Activated gamma-delta T cell (primary cell): ENCODE measurements around the gene B4GALT2.

ENCODE experiments used
- DNase-seq: peaks from one replicate; lab custom pipeline; 2025; lab: John Stamatoyannopoulos, UW

B4GALT2 gene

GRCh38 chr1:43946236-43947060 lies 32.6 kb upstream of the B4GALT2 start, which contains the start of gene IPO13:
Gene IPO13, plus strand, starts transcription at chr1:43946950. Its CDS starts 651 bp downstream, at chr1:43947601.
- DNase-seq: peak; percentile 87

- no peak for DNase-seq
These were observed 31.7 kb upstream of the B4GALT2 start for GRCh38 chr1:43947061-43947873.

GRCh38 chr1:43947874-43948437 lies 31.1 kb upstream of the B4GALT2 start:
- DNase-seq: no peak

- DNase-seq: no peak
These were observed 29.3 kb upstream of the B4GALT2 start for GRCh38 chr1:43949678-43950077.

- DNase-seq: no peak
These were observed 27.7 kb upstream of the B4GALT2 start for GRCh38 chr1:43951021-43951985.

GRCh38 chr1:43952731-43953346 lies 26.2 kb upstream of the B4GALT2 start:
- DNase-seq: no peak

DNA sequence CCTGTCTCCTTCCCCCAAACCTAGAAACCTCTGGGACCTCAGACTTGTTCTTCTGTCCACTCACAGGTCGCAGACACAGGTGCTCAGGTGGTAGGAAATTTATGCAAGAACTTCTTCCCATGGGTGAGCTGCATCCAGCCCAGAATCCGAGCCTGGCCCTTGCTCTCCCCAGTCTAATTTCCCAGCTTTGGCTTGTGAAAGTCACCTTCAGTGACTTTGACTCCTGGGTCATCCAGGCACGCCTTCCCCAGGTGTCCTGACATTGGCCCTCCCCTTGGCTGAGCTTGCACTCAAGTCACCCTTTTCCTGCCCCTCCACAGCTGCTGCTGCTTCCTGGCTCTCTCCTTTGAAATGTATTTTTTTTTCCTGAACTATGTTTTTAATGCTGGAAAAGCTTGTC lies 25.6 kb upstream of the B4GALT2 start:
- DNase-seq: no peak

DNA sequence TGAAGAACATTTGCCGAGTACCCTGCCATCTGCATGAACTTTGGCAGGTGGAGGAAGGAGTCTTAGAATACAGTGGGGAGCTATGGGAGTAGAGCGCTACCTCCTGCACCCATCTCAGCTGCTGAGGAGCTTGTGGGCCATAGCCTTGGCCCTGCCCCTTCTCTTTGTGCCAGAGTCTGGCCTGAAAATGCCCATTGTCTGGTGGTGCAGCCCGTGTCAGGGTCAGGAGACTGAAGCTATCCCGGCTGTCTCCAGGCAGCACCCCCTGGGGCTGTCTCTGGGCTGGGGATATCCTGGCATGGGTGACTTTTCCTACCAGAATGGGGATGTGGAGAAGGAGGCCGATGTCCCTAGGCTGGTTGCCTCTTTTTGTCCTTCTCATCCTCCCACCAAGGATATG lies 25.0 kb upstream of the B4GALT2 start:
- DNase-seq: no peak

DNA sequence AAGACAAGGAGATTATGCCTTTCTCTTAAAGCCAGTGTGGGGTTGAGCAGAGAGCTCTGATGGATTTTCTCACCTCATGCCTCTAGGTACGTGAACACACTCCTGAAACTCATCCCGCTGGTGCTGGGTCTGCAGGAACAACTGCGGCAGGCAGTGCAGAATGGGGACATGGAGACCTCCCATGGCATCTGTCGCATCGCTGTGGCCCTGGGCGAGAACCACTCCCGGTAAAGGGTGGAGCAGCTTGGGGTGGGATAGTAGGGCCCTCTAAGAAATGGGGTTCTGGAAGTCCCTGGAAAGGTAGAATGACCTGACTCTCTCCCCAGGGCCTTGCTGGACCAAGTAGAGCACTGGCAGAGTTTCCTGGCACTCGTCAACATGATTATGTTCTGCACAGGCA lies 22.8 kb upstream of the B4GALT2 start:
- DNase-seq: no peak

GRCh38 chr1:43957407-43958040 lies 21.5 kb upstream of the B4GALT2 start:
- no peak for DNase-seq

GRCh38 chr1:43958351-43959255 lies 20.4 kb upstream of the B4GALT2 start:
- DNase-seq: no peak

GRCh38 chr1:43960798-43961197 lies 18.2 kb upstream of the B4GALT2 start:
- no peak for DNase-seq

DNA sequence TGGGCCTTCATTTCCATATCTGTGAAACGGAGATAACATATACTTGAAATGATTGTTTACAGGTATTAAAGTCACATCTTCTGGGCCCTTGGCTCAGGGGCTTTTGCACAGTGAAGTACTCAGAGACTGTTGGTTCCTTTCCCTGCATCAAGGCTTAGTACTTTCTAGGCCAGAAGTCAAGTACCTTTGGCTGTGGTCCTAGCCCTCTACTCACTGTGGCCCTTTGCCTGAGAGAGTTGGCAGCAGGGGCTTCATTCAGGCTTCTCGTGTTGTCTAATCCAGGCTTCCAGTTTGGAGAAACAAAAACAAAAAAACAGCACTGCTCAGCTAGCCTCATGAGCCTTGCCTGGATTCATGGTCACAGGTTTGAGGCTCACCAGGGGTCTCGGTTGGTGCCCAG lies 17.3 kb upstream of the B4GALT2 start:
- DNase-seq: no peak

- DNase-seq: no peak
These were observed 16.7 kb upstream of the B4GALT2 start for GRCh38 chr1:43962324-43962723.

DNA sequence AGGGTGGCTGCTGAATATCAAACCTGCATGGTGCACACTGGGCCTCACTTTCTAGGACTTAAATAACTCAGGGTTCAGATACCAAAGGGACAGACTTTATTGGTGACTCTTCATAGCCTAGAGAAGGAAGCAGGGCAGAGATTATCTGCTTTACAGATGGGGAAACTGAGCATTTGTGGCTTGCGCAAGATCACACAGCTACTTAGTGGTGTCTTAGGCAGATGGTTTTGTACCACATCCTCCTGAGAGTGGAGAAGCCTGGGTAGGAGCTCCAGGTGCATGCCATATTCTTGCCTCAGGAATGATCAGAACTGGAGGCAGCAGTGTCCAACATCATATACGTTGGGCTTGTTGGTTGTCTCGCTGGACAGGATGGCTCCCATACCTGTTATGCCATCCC lies 16.0 kb upstream of the B4GALT2 start:
- no peak for DNase-seq

DNA sequence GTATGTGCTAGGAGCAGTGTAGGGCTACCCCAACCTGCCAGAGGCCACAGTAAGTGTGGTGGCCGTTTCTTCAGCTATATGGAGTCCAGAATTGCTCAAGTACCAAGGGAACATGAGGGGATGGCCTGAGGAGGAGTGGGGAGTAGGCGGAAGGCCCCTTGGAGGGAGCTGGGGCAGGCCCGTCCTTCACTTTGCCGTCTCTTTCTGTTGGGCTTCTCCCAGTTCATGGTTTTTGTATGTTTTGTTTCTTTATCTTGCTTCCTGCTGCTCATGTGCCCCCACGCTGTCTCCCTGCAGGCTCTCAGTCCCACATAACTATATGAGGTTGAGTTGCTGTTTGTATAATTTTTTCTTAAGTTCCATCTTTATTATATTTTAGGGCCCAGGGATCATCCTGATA lies 15.1 kb upstream of the B4GALT2 start:
- DNase-seq: no peak

- DNase-seq: no peak
These were observed 13.7 kb upstream of the B4GALT2 start for GRCh38 chr1:43965316-43965715.

- no peak for DNase-seq
These were observed 10.6 kb upstream of the B4GALT2 start for GRCh38 chr1:43968348-43968948.

- DNase-seq: no peak
These were observed 9.6 kb upstream of the B4GALT2 start for GRCh38 chr1:43969416-43969745.
